ENCODE data around the gene KCNT1.

The KCNT1 gene

DNA sequence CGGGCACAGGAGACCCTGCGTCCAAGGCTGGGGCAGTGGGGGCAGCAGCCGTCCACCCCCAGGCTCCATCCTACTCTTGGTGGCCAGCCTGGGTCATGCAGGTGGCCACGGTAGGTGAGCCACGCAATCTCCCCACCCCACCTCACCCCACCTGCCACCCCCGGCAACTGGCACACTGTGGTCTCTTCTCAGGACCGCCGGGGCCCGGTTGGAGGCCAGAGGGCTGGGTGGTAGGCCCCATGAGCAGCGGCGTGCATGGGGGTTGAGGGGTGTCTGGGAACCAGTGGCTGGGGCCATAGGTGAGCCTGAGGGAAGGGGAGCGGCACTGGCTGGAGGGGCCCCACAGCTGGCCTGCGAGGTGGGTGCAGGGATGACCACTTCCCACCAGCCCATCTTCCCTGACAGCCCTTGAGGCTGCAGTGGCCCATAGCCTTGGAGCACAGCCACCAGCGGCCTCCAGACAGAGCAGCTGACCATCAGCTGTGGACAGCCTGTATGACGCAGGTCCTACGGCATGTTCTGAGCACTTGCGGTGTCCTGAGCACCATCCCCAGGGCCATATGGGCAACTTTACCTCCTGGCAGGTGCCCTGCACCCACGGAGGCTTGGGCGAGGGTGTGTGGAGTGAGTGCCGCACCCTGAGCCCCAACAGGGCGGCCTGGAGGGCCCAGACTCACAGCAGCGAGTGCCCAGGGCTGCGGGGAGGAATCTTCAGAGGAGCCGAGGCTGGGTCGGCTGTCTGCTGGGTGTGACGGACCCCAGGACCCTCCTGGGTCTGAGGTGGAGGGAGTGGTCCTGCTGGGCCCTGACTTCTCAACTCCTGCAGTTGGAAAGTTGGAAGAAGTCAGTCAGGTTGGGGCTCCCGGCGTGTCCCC is 47.4 kb downstream of the KCNT1 start:
- no peak for DNase-seq

DNA sequence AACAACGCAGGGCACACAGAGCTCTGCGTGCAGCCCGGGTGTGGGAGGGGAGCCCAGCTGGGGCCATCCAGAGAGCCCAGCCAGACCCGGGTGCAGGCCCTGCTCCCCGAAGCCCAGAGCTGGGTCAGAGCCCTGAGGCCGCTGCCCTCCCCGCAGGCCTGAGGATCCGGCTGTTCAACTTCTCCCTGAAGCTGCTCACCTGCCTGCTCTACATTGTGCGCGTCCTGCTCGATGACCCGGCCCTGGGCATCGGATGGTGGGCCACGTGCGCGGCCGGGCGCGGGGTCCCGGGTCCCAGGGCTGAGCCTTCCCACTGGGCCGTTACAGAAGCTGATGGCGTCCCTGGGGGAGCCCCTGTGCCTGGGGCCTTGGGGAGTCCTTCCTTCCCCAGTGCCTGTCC is 48.8 kb downstream of the KCNT1 start:
- no peak for DNase-seq

DNA sequence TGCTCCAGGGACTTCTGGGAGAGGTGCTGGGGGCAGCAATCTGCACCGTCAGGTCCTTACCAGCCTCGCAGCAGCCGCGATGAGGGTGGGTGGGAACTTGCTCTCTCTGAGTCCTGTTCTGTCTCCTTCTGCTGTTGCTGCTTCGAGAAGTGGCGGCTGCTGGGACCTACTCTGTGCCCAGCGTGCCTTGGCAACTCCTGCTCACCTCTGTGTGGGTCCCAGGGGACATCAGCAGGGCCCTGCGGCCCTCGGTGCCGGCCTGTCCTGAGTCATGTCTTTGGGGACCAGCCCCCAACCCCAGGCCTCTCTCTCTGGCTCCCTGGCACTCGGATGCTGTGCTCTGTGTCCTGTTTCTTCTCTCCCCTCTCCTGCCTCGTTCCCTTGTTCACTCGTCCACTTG is 49.5 kb downstream of the KCNT1 start:
- no peak for DNase-seq

DNA sequence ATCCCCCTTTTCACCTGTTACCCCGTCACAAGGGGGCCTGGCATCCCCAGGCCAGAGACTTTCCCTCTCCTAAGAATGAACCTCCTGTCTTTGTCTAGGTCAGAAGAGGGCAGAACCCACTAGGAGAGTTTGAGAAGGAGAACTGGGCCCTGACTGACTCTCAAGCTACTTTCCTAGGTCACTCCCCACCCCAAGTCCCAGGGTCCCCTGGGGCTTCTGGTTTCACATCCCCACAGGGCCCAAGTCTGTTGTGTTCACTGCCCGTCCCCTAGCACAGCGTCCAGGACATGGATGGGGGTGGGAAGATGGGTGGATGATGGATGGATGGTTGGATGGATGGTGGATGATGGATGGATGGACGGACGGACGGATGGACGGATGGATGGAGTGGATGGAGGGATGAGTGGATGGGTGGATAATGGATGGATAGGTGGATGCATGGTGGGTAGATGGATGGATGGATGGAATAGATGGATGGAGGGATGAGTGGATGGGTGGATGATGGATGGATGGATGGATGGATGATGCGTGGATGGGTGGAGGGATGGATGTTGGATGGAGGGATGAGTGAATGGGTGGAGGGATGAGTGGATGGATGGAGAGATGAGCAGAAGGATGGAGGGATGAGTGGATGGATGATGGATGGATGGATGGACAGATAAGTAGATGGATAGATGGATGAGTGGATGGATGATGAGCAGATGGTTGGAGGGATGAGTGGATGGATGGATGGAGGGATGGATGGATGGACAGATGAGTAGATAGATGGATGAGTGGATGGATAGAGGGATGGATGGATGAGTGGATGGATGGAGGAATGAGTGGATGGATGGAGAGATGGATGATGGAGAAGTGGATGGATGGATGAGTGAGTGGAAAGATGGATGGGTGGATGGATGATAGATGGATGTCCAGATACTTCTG is 50.6 kb downstream of the KCNT1 start:
- DNase-seq = no peak

DNA sequence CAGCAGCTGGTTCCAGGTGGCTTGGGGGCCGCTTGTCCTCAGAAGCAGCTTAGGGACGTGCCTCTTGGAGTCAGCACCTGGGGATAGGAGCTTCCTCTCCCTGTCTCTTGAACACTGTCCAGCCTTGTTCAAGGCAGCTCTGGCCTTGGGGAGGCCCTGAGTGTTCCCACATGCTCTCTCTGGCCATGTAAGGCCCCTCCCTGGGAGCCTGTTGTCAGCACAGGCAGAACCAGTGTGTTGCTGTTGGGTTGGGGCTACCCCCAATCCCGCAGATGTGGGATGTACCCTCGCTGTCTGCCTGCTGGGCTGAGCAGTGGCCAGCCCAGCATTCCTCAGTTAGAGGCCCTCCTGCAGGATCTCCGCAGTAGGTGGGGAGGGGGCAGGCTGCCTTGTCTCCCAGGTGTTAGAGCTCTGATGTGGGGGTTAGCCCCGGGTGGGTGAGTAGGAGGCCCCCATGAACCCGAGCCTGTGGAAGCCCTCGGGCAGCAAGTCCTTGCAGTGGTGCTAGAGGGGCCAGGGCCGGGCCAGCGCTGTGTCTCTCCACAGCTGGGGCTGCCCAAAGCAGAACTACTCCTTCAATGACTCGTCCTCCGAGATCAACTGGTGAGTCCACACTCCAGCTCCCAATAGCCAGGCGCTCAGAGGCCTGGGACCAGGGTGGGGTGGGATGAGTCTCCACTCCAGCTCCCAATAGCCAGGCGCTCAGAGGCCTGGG is 51.6 kb downstream of the KCNT1 start:
- DNase-seq = no peak

DNA sequence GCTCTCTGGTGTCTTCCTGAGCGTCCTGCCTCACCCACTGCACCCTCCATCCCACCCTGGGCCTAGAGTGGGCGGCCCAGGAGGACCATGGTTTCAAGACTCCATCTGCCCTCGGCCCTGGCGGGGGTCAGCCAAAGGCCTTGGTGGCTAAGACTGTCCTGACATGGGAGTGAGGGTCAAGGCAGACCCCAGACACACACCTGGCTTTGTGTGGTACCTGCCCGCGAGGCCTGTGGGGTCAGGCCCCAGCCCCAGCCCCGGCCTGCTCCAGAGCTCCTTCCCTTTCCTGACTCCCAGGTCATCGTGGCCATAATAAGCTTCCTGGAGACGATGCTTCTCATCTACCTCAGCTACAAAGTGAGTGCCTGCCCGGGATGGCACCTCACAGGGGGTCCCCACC is 54.6 kb downstream of the KCNT1 start:
- no peak for DNase-seq

DNA sequence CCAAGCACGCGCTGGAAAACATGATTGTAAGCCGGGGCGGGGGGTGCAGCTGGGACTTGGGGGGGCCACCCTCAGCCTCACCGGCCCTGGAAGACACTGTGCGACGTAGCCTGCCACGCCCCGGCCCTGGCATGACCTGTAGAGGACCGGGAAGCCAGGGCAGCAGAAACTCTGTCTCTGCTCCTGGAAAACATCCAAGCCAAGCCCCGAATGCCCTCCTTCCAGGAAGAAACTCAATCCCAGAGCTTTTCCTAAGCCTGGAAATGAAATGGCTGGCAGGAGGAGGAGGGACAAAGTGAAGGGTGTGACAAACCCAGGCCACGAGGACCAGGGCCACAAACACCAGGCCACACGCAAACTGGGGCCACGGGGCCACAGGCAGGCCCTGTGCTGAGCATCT is 55.4 kb downstream of the KCNT1 start:
- DNase-seq = peak; percentile 54

DNA sequence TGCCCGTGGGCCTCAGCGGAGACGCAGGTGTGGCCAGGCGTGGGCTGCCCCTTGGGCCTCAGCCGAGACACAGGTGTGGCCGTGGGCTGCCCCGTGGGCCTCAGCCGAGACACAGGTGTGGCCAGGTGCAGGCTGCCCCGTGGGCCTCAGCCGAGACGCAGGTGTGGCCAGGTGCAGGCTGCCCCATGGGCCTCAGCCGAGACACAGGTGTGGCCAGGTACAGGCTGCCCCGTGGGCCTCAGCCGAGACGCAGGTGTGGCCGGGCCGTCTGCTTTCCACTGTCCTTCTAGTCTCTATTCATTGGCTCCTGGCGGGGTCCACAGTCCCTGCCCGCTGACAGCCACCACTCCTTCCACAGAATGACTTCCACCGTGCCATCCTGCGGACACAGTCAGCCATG is 56.1 kb downstream of the KCNT1 start:
- DNase-seq = no peak

DNA sequence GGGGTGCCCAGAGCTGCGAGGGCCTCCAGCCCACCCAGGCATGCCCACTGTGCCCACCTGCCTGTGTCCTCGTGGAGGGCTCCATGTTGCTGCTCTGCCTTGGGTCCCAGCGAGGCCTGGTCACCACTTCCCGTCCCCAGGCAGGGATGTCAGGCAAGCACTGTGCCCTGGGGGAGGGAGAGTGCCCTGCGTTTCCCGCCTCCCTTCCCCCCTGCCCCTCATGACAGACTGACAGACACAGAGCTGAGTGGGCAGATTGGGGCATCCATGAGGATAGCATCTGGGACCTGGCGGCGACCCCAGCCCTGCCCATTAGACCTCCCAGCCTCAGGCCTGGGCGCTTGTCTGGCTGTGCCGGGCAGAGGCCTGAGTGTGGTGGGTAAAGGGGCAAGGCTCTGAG is 56.9 kb downstream of the KCNT1 start:
- DNase-seq = no peak

DNA sequence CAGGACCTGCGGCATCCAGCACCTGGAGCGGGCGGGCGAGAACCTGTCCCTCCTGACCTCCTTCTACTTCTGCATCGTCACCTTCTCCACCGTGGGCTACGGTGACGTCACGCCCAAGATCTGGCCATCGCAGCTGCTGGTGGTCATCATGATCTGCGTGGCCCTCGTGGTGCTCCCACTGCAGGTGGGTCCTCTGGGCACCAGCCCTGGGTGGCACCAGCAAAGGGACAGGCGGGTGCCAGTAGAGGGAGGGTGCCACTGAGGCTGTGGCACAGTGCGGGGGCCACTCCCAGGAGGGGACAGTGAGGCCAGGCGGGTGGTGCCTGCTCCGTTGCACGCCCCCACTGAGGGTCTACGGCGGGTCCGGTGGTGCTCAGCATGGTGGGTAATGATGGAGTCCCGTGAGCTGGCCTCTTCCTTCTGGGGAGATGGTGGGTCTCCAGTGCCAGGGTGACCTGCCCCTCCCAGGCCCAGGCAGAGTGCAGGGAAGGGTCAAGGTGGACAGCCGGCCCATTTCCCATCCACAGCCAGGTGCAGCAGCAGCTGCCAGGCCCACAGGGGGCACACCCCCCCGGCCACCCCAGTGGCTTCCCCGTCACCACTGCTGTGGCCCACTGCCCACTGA is 57.8 kb downstream of the KCNT1 start:
- DNase-seq = no peak

- no peak for DNase-seq
These were observed 58.5 kb downstream of the KCNT1 start for GRCh38 chr9:135760465-135760864.

- DNase-seq = no peak
These were observed 59.3 kb downstream of the KCNT1 start for GRCh38 chr9:135761150-135761844.

DNA sequence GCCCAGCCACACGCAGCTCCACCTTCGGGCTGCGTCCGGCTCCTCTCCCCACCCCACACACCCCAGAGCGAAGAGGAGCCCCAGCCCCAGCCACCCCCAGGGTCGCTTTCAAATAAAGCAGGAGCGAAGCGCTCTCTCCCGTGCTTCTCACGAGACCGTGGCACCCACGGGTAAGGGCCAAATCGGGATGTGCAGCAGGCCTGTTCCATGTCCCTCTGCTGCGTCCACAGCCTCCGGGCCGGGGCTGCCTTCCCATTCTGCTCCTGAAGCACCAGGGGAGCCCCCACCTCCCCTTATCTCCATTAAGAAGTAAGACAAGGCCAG is 59.8 kb downstream of the KCNT1 start:
- DNase-seq = no peak

- DNase-seq = no peak
These were observed 60.9 kb downstream of the KCNT1 start for GRCh38 chr9:135762921-135763320.

- no peak for DNase-seq
These were observed 61.9 kb downstream of the KCNT1 start for GRCh38 chr9:135763716-135764446.

DNA sequence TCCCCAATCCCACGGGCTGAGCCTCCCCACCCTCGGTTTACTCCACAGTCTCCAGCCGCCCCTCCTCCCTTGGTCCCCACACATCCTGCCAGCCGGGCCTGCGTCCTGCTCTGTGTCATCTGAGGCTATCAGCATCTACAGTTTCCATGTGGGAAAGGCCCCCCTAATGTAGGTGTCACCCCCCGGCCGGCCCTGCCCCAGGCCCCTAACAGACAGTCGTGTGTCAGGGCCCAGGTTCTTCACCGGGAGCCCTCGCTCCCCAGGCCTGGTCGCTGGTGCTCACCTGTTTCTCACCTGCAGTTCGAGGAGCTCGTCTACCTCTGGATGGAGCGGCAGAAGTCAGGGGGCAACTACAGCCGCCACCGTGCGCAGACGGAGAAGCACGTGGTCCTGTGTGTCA is 62.7 kb downstream of the KCNT1 start:
- DNase-seq = no peak

DNA sequence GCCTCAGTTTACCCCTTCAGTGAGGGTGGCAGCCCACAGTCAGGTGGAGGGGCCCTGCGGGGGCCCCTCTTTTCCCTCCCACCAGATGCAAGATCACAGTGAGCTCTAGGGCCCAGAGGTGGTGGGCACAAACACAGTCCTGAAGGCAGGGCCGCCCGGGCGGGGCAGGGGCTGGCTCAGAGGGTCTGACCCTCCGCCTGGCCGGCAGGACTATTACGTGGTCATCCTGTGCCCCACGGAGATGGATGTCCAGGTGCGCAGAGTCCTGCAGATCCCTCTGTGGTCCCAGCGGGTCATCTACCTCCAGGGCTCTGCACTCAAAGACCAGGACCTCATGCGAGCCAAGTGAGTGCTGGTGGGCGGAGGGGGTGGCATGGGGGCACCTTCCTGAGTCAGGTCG is 63.4 kb downstream of the KCNT1 start:
- DNase-seq = no peak

DNA sequence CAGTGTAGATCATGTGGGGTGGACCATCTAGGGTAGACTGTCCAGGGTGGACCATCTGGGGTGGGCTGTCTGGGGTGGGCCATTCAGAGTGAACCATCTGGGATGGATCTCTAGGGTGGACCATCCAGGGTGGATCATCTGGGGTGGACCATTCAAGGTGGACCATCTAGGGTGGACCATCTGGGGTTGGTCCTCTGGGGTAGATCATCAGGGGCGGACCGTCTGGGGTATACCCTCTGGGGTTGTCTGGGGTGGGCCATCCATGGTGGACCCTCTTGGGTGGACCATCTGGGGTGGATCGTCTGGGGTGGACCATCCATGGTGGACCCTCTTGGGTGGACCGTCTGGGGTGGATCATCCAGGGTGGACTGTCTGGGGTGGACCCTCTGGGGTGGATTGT is 64.3 kb downstream of the KCNT1 start:
- DNase-seq = no peak

DNA sequence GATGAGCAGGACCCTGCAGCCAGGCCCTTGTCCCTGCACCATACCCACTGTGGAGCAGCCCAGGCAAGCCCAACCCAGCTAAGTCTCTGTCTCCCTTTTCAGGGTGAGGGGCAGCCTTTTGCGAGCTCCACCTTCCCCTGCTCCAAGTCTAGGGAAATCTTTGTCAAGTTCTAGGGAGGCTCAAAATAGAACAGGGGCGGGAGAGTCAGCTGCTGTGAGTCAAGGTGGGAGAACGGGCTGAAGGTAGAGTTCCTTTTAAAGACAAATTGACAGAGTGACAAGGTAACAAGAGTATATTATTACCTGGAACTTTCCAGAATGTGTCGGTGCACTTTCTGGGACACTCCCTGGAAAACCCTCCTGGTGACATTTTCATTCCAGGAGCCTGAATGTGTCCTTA is 64.7 kb downstream of the KCNT1 start:
- no peak for DNase-seq

GRCh38 chr9:135768516-135769218 is 66.7 kb downstream of the KCNT1 start:
- DNase-seq = no peak
